GM21786 (cell line): ENCODE results near the gene GLUD1.

ENCODE experiments used
- ATAC-seq: cut with Tn5 transposase; IDR thresholded peaks from one replicate; pipeline ENCODE4 v1.9.1; 2021; ENCODE audit not compliant: unreplicated experiment

GLUD1 gene

GRCh38 chr10:87000491-87000890 is 94.2 kb downstream of the GLUD1 start:
- ATAC-seq, result no peak
